NB4 (cell line): ENCODE results near the gene MTMR2.

Experiments
- DNase-seq: peaks from one replicate; pipeline ENCODE4 v3.0.0; 2010; ENCODE audit warnings: low read depth
- H3K4me3 ChIP-seq: one replicate; pipeline ENCODE4 v1.5.1; 2011; ENCODE audit warnings: mild to moderate bottlenecking, low read depth, low read length, moderate library complexity
- CTCF ChIP-seq: IDR thresholded peaks from one replicate; pipeline ENCODE4 v1.5.1; 2012; ENCODE audit warnings: low read depth, low read length
- MAX ChIP-seq: IDR thresholded peaks from 2 replicates; pipeline ENCODE4 v1.6.1; 2011; ENCODE audit warnings: low read depth, low read length
- MYC ChIP-seq: IDR thresholded peaks from 2 replicates; pipeline ENCODE4 v1.6.1; 2011; ENCODE audit warnings: low read depth, low read length
- POLR2A ChIP-seq: IDR thresholded peaks from 2 replicates; pipeline ENCODE4 v1.6.1; 2011; ENCODE audit warnings: mild to moderate bottlenecking; ENCODE audit not compliant: insufficient read length; ENCODE audit errors: extremely low read depth

The MTMR2 gene

GRCh38 chr11:95853862-95854261 is 70.0 kb downstream of the MTMR2 start:
- no peak for DNase-seq
- H3K4me3 ChIP-seq, result no peak overlapping the region
- TF ChIP-seq MYC (no peak), MAX (no peak), CTCF (no peak), POLR2A (no peak)

- H3K4me3 ChIP-seq, result no peak overlapping the region
- TF ChIP-seq CTCF, result no peak
- no peak for TF ChIP-seq MAX
- TF ChIP-seq POLR2A, result no peak
- TF ChIP-seq MYC, result no peak
- no peak for DNase-seq
Measured at GRCh38 chr11:95853138-95853537, 70.8 kb downstream of the MTMR2 start.

- no peak for DNase-seq
- H3K4me3 ChIP-seq, result no peak overlapping the region
- TF ChIP-seq MYC, result no peak
Measured at GRCh38 chr11:95850137-95850536, 73.8 kb downstream of the MTMR2 start.

GRCh38 chr11:95849087-95849825 is 74.7 kb downstream of the MTMR2 start:
- no peak overlapping the region for H3K4me3 ChIP-seq
- DNase-seq, result peak; percentile 85
- TF ChIP-seq CTCF (peak; percentile 75), MAX (no peak)

- DNase-seq, result no peak
- no peak overlapping the region for H3K4me3 ChIP-seq
- TF ChIP-seq POLR2A, result no peak
- no peak for TF ChIP-seq MYC
- no peak for TF ChIP-seq MAX
- no peak for TF ChIP-seq CTCF
Measured at GRCh38 chr11:95845167-95845566, 78.7 kb downstream of the MTMR2 start.

GRCh38 chr11:95835768-95836488 is 88.0 kb downstream of the MTMR2 start:
- no peak overlapping the region for H3K4me3 ChIP-seq
- peak; percentile 75 for DNase-seq
- TF ChIP-seq MAX (peak; percentile 40; the same call in 1 of the 2 replicates), CTCF (peak; percentile 93), MYC (no peak), POLR2A (no peak)
